Activated naive CD8-positive, alpha-beta T cell treated with anti-CD3 and anti-CD28 coated beads, Interleukin-2, amount 50 U/mL, for 24 hours (primary cell): Measurements from ENCODE around the gene PIM1.

ENCODE experiments used
- ATAC-seq: fragments of 150-1000 bp; cut with Tn5 transposase; one replicate; pipeline ENCODE4 v1.10.0; 2021
- DNase-seq: peaks from one replicate; pipeline ENCODE4 v3.0.0; 2021
- H3K27ac Mint-ChIP-seq: one replicate; pipeline ENCODE4 v1.8.0; 2021; ENCODE audit warnings: mild to moderate bottlenecking, mixed read lengths
- H3K27me3 Mint-ChIP-seq: one replicate; pipeline ENCODE4 v1.8.0; 2021; ENCODE audit warnings: mixed read lengths
- H3K36me3 Mint-ChIP-seq: one replicate; pipeline ENCODE4 v1.8.0; 2021; ENCODE audit warnings: low read depth, mixed read lengths
- H3K4me1 Mint-ChIP-seq: one replicate; pipeline ENCODE4 v1.8.0; 2021; ENCODE audit warnings: mixed read lengths
- H3K4me3 Mint-ChIP-seq: one replicate; pipeline ENCODE4 v1.8.0; 2021; ENCODE audit warnings: mild to moderate bottlenecking, moderate library complexity, mixed read lengths
- H3K9me3 Mint-ChIP-seq: one replicate; pipeline ENCODE4 v1.8.0; 2021; ENCODE audit warnings: mixed read lengths

PIM1 gene

GRCh38 chr6:37134036-37134395 lies 35.9 kb upstream of the PIM1 start:
- Mint-ChIP-seq H3K36me3 (no peaks in the 10 kb centered on the region), H3K27ac (no peak overlapping the region), H3K4me3 (no peak overlapping the region), H3K4me1 (peaks cover 39% of the 10 kb centered on the region), H3K9me3 (no peaks in the 10 kb centered on the region), H3K27me3 (no peaks in the 10 kb centered on the region)
- DNase-seq, result no peak
- no peak for ATAC-seq

- Mint-ChIP-seq H3K36me3 (no peaks in the 10 kb centered on the region), H3K4me1 (peaks cover 39% of the 10 kb centered on the region), H3K27ac (peak overlapping the region; percentile 56), H3K4me3 (no peak overlapping the region), H3K27me3 (no peaks in the 10 kb centered on the region), H3K9me3 (no peaks in the 10 kb centered on the region)
- ATAC-seq, result peak; percentile 8
- DNase-seq, result no peak
Observed at GRCh38 chr6:37134396-37135191, 35.4 kb upstream of the PIM1 start.

- Mint-ChIP-seq H3K9me3 (no peaks in the 10 kb centered on the region), H3K27me3 (no peaks in the 10 kb centered on the region), H3K27ac (no peak overlapping the region), H3K4me3 (no peak overlapping the region), H3K36me3 (no peaks in the 10 kb centered on the region), H3K4me1 (peaks cover 37% of the 10 kb centered on the region)
- DNase-seq, result no peak
- ATAC-seq, result no peak
Observed at GRCh38 chr6:37135835-37136694, 33.9 kb upstream of the PIM1 start.

GRCh38 chr6:37136821-37137200 lies 33.1 kb upstream of the PIM1 start:
- H3K36me3 Mint-ChIP-seq, result no peaks in the 10 kb centered on the region
- no peak overlapping the region for H3K4me3 Mint-ChIP-seq
- H3K27me3 Mint-ChIP-seq, result no peaks in the 10 kb centered on the region
- no peak overlapping the region for H3K27ac Mint-ChIP-seq
- no peak for ATAC-seq
- no peaks in the 10 kb centered on the region for H3K9me3 Mint-ChIP-seq
- peaks cover 36% of the 10 kb centered on the region for H3K4me1 Mint-ChIP-seq
- no peak for DNase-seq

GRCh38 chr6:37137201-37138090 lies 32.5 kb upstream of the PIM1 start:
- peaks cover 42% of the 10 kb centered on the region for H3K4me1 Mint-ChIP-seq
- H3K27me3 Mint-ChIP-seq, result no peaks in the 10 kb centered on the region
- peak overlapping the region; percentile 30 for H3K4me3 Mint-ChIP-seq
- ATAC-seq (peak; percentile 97), DNase-seq (peak; percentile 49)
- peak overlapping the region; percentile 83 for H3K27ac Mint-ChIP-seq
- H3K36me3 Mint-ChIP-seq, result no peaks in the 10 kb centered on the region
- no peaks in the 10 kb centered on the region for H3K9me3 Mint-ChIP-seq

DNA sequence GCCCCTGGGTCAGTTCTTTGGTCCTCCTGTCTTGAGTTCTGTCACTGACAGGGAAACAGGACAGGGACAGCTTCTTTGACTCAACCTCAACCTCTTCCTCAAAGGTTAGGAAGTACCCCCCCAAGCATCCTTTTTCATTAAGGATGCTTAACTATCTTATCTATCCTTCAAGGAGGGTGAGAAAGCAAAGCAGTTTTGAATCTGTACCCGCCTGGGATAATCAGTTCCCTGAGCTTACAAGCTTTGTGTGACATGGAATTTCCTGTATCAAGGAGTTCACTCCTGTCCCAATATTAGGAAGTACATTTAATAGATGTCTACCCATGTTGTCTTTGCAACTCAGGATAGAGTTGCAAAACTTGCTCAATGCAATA lies 31.1 kb upstream of the PIM1 start:
- H3K27me3 Mint-ChIP-seq, result no peaks in the 10 kb centered on the region
- DNase-seq (no peak), ATAC-seq (no peak)
- no peaks in the 10 kb centered on the region for H3K36me3 Mint-ChIP-seq
- no peaks in the 10 kb centered on the region for H3K9me3 Mint-ChIP-seq
- H3K4me1 Mint-ChIP-seq, result peaks cover 50% of the 10 kb centered on the region
- no peak overlapping the region for H3K4me3 Mint-ChIP-seq
- H3K27ac Mint-ChIP-seq, result no peak overlapping the region

GRCh38 chr6:37139230-37139962 lies 30.6 kb upstream of the PIM1 start:
- H3K27me3 Mint-ChIP-seq, result no peaks in the 10 kb centered on the region
- H3K27ac Mint-ChIP-seq, result no peak overlapping the region
- H3K9me3 Mint-ChIP-seq, result no peaks in the 10 kb centered on the region
- ATAC-seq (no peak), DNase-seq (no peak)
- peaks cover 52% of the 10 kb centered on the region for H3K4me1 Mint-ChIP-seq
- no peak overlapping the region for H3K4me3 Mint-ChIP-seq
- H3K36me3 Mint-ChIP-seq, result no peaks in the 10 kb centered on the region

DNA sequence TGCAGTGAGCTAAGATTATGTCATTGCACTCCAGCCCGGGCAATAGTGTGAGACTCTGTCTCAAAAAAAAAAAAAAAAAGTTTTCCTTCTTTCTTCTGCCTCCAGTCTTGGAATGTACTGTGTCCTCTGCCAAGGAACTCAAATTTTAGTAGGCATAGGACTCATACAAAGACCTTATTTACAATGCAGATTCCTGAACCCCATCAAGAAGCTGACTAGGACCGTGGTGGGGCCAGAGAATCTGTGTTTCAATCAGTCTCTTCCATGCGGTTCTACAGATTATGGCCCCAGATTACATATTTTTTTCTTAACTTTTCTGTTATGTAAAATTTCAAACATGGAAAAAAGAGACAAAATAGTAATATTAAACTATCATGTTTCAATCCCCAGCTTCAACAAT lies 29.8 kb upstream of the PIM1 start:
- H3K4me3 Mint-ChIP-seq, result no peak overlapping the region
- H3K4me1 Mint-ChIP-seq, result peaks cover 46% of the 10 kb centered on the region

DNA sequence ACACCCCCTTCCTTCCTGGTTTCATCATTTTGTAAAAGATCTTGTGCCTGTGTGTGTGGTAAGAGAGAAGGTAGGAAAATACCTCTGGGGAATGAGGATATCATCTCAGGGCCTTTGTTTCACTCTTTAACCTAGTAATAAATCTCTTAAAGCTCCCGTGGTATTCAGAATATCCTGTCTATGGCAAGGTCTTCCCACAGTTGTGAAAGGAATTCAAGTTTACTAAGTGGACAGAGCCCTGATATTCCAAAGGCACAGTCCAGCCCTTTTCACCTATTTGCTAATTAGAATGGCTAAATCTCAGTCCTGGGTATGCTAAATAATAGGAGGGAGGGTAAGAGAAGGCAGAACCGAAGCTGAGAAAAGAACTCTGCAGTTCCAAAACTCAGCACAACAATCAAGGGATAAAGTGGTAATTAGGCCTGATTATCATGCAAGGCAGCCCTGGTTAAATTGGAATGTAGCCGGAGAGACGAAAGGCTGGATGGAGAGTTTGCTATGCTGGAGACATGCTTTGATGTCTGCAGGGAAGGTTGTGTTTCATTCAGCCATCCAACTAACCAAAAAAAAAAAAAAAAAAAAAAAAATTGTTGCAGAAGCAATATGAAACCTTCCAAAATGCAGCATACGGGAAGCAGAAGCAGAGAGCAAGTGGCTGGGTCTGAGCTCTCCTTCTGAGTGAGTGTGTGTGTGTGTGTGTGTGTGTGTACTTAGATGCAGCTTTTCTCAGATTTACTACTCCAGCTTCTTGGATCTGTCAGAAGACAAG lies 28.5 kb upstream of the PIM1 start:
- peaks cover 43% of the 10 kb centered on the region for H3K4me1 Mint-ChIP-seq
- no peak overlapping the region for H3K4me3 Mint-ChIP-seq
- no peaks in the 10 kb centered on the region for H3K9me3 Mint-ChIP-seq
- no peak for ATAC-seq
- no peaks in the 10 kb centered on the region for H3K27me3 Mint-ChIP-seq
- no peak for DNase-seq
- H3K36me3 Mint-ChIP-seq, result no peaks in the 10 kb centered on the region
- no peak overlapping the region for H3K27ac Mint-ChIP-seq

More for the DNA sequence above, 29.8 kb upstream of the PIM1 start:
- no peak overlapping the region for H3K27ac Mint-ChIP-seq
- no peaks in the 10 kb centered on the region for H3K27me3 Mint-ChIP-seq
- no peaks in the 10 kb centered on the region for H3K36me3 Mint-ChIP-seq
- ATAC-seq (no peak), DNase-seq (no peak)
- no peaks in the 10 kb centered on the region for H3K9me3 Mint-ChIP-seq

DNA sequence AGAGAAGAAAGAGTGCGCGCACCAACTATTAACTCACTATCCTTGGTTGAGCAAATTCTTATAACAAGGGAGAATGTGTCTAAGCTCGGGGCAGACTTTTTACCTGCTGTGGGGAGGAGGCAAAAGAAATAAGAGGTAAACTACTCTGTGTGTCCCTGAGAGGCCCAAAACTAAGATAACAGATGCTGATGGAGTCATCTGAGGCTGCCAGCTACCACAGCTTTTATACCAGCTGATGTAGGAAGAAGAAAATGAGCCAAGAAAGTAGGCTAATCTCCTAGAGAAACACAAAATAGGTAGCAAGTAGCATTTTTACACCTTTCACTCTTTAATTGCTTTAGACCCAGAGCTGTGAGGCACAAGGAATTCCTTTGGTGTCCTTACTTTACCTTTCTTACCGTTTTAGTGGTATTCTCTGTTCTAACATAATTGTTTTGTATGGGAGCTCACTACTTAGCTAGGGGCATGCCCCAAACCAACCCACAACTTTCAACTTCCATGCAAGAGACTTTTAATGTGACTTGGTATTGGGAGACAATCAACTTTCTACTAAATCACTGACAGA lies 27.8 kb upstream of the PIM1 start:
- H3K27ac Mint-ChIP-seq, result no peak overlapping the region
- peaks cover 39% of the 10 kb centered on the region for H3K4me1 Mint-ChIP-seq
- H3K9me3 Mint-ChIP-seq, result no peaks in the 10 kb centered on the region
- no peaks in the 10 kb centered on the region for H3K36me3 Mint-ChIP-seq
- ATAC-seq (no peak), DNase-seq (no peak)
- H3K27me3 Mint-ChIP-seq, result no peaks in the 10 kb centered on the region
- no peak overlapping the region for H3K4me3 Mint-ChIP-seq

DNA sequence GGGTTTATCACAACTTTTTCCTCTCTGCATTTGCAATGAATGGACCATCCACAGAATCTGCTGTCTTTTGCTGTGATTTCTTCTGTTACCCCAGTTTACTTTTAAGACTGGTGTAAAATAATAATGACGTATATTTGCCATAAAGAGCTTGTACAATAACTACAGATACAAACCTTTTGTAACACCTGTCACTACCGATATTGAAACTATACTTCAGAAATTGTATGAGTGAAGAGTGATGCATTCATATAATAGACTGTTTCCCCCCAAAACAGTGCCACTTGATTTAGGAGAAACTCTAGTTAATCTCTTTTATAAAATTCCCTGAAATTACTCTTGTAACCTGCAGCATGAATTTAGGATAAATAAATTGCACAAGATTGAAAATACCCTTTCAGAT lies 26.4 kb upstream of the PIM1 start:
- H3K36me3 Mint-ChIP-seq, result no peaks in the 10 kb centered on the region
- no peak overlapping the region for H3K27ac Mint-ChIP-seq
- H3K4me1 Mint-ChIP-seq, result peaks cover 24% of the 10 kb centered on the region
- no peaks in the 10 kb centered on the region for H3K27me3 Mint-ChIP-seq
- no peak for DNase-seq
- H3K9me3 Mint-ChIP-seq, result no peaks in the 10 kb centered on the region
- ATAC-seq, result no peak
- H3K4me3 Mint-ChIP-seq, result no peak overlapping the region

- ATAC-seq (no peak), DNase-seq (no peak)
- no peaks in the 10 kb centered on the region for H3K27me3 Mint-ChIP-seq
- H3K4me1 Mint-ChIP-seq, result peaks cover 34% of the 10 kb centered on the region
- H3K27ac Mint-ChIP-seq, result no peak overlapping the region
- H3K9me3 Mint-ChIP-seq, result no peaks in the 10 kb centered on the region
- H3K36me3 Mint-ChIP-seq, result no peaks in the 10 kb centered on the region
- no peak overlapping the region for H3K4me3 Mint-ChIP-seq
Observed at GRCh38 chr6:37145443-37145842, 24.5 kb upstream of the PIM1 start.

GRCh38 chr6:37146735-37147157 lies 23.2 kb upstream of the PIM1 start:
- DNase-seq (no peak), ATAC-seq (no peak)
- H3K9me3 Mint-ChIP-seq, result no peaks in the 10 kb centered on the region
- H3K27ac Mint-ChIP-seq, result no peak overlapping the region
- H3K36me3 Mint-ChIP-seq, result no peaks in the 10 kb centered on the region
- H3K4me3 Mint-ChIP-seq, result no peak overlapping the region
- H3K4me1 Mint-ChIP-seq, result peaks cover 38% of the 10 kb centered on the region
- no peaks in the 10 kb centered on the region for H3K27me3 Mint-ChIP-seq
